Loucy (cell line): ENCODE measurements around the gene AKR7A2.

ENCODE experiments used
- CTCF ChIP-seq: fragments of 200-600 bp; sonication (generic); conservative IDR thresholded peaks from 2 replicates; pipeline ENCODE4 v1.5.1; 2014; ENCODE audit warnings: mild to moderate bottlenecking, antibody characterized with exemption, low read length
- EZH2phosphoT487 ChIP-seq: fragments of 200-600 bp; IDR thresholded peaks from 2 replicates; pipeline ENCODE4 v1.6.1; 2018; ENCODE audit warnings: antibody characterized with exemption, mild to moderate bottlenecking, moderate library complexity, borderline replicate concordance

DNA sequence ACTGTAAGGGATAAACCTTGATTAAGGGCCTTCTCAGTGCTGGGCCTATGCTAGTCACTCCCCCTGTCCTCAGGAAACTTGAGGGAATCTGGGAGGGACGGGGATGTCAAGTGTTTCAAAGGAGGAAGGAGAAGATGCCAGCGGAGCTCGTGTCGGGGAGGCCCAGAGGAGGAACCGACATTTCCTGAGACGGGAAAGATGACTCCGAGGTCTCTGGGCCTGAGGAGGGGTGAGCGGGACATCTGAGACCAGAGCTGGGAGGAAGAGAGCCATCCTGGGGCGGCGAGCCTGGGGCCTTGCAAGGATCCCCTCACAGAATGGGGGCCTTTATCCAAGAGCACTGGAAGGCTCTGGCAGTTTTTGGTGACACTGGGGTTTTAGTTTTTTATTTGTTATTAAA lies 10.5 kb upstream of the AKR7A2 start:
- TF ChIP-seq CTCF (no peak), EZH2phosphoT487 (no peak)
